LHCN-M2 (cell line): ENCODE data around the gene GSE1. TPM values are rescaled to one million over a fixed set of nuclear protein-coding genes. Genes with fewer than 3 reads are reported as not detected.

ENCODE experiments used
- DNase-seq: peaks from one replicate; pipeline ENCODE4 v3.0.0-alpha.2; 2012; ENCODE audit warnings: low read depth
- total RNA-seq: library from RNA; depleted of rRNA; stranded (reverse); fragments of >200 nt; gene quantifications from 2 replicates; pipeline ENCODE4 v1.2.3, GENCODE V29; 2014

The GSE1 gene
- total RNA-seq, 1 experiment from 2014 or later, result 10.9 TPM

DNA sequence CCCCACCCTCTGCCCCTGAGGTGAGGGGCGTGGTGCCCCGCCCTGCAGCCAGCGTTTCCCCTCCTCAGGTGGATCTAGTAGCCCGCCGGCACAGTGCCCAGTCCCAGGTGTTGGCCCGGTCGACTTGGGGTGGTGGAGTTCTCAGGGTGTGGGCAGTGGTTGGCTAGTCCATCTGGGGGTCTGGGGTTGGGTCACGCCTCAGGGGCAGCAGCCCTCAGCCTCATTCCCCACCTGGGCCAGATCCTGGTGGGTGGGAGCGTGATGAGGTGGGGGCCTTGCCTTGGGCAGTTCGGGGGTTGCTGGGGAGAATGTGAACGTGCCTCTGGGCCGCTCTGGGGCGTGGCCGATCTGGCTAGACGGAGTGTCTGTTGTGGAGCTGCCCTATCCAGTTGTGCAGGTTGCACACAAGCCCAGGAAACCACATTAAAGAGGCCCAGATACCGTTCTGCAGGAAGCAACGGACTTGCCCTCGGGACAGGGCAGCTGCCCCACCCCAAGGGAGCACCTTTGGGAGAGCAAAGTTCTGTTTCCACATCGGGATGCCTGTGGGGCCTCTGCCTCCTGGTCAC lies 32.0 kb downstream of the GSE1 start:
- DNase-seq, result no peak

DNA sequence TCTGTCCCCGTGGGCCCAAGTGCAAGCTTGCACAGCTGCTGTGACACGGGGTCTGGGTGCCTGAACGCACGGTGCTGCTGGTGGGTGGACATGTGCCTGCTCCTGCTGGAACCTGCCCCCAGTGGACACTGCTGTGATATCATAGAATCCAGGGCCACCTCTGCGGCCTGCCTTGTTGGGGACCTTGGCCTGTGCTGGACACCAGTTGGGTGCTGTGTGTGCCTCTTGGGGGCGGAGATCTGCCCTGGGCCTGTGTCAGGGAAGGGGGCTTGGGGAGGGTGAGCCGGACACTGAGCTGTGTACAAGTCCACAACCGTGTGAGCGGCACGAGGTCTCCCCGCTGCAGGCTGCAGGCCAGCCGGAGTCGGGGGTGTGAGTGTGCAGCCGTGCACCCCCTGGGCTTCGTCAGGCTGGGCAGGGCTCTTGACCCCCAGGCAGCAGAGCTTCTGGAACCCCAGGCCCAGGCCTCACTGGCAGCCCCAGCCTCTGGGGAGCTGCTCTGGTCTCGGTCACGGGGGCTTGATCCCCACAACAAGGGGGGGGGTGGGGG lies 33.3 kb downstream of the GSE1 start:
- no peak for DNase-seq

DNA sequence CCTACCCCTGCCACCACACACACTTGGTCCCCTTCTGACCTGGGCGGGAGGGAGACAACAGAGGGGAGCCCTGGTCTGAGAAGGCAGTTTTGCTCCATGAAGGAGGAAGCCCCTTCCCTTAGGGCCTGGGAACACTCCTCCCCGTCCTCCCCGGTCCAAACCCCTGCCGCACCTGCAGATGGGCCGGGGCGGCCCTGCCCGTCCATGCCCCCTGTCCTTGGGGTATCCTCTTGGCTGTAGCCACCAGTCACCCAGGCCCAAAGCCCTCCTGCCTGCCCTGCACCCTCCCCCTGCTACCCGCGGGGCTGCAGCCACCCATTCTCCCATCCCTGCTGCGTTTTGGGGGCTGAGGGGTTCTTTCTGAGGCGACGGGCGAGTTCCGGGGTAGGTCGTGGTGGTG lies 33.9 kb downstream of the GSE1 start:
- no peak for DNase-seq

DNA sequence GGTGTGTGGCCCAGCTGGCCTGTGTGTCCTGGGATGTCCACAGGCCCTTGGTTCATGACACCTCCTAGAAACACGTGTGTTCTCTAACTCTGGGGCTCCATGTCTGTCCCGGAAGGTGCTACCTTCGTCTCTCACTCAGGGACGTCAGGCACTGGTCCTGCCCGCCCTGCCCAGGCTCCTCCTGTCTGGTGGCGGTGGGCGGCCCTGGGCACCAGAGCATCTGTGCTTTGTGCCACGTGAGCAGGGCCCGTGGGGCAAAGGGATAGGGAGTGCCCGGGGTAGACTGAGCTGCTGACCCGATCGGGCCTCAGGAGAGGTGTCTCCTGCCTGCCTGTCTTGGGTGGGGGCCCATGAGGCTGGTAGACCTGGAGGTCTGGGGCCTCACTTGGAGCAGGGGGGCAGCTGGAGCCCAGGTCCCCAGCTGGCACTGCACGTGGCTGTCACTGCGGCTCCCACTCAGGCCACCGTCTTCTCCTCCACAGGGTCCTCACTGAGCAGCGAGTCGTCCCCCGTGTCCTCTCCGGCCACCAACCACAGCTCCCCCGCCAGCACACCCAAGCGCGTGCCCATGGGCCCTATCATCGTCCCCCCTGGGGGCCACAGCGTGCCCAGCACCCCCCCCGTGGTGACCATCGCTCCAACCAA lies 35.1 kb downstream of the GSE1 start:
- DNase-seq, result no peak

DNA sequence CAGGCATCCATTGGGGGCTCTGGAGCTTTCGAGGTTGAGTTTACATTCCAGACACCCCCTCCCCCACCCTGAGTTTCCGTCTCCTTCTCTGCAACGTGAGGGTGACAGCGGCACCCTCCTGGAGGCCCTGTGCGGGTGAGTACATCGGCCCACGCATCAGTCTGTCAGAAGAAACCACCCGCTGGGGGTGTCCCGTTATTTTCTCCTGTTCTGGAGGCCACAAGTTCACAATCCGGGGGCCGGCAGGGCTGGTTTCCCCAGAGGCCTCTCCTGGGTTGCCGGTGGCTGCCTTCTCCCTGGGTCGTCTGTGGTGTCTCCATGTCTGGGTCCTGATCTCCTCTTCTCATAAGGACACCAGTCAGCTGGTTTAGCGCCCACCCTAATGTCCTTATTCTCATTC lies 35.7 kb downstream of the GSE1 start:
- DNase-seq, result no peak

DNA sequence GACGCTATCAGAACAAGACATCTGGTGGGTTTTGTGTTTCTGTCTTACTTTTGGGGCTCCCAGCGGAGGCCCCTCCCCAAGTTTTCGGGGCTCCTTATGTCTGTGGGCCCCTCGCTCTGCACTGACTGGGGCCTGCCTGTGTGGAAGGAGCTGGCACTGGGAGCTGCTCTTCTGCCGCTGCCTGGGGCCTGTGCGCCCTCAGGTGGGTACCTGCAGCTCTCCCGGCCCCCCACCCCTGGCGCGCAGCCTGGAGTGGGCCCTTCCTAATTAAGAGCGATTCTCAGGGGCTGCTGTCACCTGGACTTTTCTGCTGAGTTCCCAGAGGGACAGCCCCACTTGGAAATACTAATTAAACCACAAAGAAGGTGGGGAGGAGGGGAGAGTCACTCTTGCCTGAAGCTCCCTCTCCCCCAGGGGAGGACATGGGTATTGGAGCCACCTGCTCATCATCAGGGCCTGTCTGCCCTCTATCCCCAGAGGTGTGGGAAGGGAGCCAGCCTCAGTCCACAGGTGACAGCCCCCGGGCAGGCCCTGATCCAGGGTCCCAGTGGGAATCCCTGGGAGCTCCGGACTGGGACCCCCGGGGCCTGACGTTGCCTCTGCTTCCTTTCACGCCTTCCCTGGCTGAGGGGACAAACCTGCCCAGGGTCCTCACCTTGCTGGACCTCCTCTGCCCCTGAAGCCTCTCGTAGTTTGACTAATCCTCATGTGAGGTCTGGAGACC lies 36.5 kb downstream of the GSE1 start:
- DNase-seq, result no peak

GRCh38 chr16:85650135-85650843 lies 37.2 kb downstream of the GSE1 start:
- DNase-seq, result no peak

GRCh38 chr16:85650844-85651628 lies 37.9 kb downstream of the GSE1 start:
- no peak for DNase-seq

GRCh38 chr16:85651629-85652430 lies 38.7 kb downstream of the GSE1 start:
- DNase-seq, result no peak

GRCh38 chr16:85652431-85653221 lies 39.5 kb downstream of the GSE1 start:
- no peak for DNase-seq

- no peak for DNase-seq
These were observed 40.3 kb downstream of the GSE1 start for GRCh38 chr16:85653290-85653891.

DNA sequence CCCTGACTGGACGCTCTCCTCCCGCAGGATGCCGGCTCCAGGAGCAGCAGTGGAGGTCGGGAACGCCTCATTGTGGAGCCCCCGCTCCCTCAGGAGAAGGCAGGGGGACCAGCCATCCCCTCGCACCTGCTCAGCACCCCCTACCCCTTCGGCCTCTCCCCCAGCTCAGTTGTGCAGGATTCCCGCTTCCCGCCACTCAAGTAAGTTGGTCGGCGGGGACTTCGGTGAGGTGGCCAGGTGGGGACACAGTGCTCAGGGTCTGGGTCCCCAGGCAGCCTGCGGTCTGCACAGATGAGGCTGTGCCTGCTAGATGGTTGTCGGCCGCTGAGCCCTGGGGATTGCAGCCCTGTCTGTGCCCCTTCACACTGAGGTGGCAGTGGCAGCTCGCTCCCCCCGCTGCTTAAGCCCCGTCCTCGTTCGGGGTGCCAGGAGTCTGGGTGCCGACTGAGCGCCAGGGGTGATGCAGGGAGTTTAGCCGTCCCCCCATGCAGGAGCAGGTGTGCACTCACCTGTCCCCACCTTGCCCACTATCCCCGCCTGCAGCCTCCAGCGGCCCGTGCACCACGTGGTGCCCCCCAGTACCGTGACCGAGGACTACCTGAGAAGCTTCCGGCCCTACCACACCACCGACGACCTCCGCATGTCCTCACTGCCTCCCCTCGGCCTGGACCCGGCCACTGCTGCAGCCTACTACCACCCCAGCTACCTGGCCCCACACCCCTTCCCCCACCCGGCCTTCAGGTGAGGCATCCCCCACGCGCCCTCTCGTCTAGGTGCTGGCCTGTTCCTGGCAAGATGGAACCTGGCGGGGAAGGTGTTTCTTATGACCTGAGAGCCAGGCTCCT lies 41.4 kb downstream of the GSE1 start:
- DNase-seq, result no peak

DNA sequence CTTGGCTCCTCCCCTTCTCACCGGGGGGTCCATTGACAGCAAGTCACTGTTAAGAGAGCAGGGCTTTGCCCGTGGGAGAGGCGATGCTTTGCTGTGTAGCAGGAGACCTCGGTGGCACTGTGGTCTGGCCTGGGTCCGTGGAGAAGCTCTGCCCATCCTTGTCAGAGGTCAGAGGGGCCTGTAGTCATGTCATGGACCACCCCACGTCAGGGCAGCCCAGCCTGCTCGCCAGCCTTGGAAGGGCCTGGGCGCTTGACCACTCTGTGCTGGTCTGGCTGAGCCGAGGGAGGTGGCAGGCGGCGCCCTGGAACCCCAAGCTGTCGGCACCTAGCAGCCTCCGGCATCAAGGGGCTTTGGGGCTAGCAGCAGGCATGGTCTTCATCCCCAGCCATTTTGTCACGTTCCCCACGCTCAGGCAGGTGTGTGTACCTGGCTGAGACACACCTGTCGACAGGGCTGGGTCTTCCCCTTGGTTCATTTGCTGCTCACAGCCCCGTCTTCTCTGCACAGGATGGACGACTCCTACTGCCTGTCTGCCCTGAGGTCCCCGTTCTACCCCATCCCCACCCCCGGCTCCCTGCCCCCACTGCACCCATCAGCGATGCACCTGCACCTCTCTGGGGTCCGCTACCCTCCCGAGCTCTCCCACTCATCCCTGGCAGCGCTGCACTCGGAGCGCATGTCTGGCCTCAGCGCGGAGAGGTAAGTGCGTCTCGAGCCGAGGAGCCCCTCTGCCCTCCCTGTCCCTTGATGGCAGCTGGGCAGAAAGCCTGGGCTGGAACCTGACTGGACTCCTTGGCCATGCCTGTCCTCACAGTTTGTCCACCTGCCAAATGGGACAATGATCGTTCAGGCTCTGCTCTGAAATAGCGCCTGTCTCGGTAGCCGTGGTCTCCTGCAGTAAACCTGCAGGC lies 42.4 kb downstream of the GSE1 start:
- DNase-seq, result no peak

DNA sequence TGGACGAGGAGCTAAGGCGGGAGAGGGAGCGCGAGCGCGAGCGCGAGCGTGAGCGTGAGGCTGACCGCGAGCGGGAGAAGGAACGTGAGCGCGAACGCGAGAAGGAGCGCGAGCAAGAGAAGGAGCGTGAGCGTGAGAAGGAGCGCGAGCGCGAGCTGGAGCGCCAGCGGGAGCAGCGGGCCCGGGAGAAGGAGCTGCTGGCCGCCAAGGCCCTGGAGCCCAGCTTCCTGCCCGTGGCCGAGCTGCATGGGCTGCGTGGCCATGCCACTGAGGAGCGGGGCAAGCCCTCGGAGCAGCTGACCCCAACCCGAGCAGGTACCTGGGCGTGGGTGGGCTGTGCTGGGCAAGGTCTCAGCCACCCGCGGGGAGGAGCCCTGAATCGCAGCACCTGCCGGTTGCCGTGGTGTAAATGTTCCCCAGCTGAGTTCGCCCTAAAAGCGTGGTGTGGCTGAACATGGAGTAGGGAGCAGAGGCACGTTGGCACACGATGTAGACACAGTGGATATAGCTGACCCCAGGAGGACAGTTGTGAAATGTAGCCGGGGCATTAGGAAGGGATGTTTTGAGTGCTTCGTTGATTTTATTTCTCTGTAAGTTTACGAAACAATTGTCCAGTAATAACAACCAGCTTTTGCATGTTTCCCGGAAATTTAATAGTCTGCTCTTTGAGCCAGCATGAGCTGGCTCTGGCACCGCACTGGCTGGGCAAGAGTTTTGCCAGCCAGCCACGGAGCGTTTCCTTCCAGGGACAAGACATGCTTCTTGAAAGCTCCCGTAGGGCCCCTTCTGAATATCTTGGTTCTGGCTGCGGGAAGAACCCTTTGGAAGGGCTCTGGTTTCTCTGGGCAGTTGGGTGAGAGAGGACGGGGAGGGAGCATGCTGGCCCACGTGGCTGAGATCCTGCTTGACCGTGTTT lies 43.5 kb downstream of the GSE1 start:
- no peak for DNase-seq

DNA sequence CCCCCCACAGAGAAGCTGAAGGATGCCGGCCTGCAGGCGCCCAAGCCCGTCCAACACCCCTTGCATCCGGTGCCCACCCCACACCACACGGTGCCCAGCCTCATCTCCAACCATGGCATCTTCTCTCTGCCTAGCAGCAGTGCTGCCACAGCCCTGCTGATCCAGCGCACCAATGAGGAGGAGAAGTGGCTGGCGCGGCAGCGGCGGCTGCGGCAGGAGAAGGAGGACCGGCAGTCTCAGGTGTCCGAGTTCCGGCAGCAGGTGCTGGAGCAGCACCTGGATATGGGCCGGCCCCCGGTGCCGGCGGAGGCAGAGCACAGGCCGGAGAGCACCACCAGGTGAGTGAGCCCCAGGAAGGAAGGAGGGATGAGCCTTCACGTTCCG lies 44.1 kb downstream of the GSE1 start:
- no peak for DNase-seq

- DNase-seq, result no peak
These were observed 44.9 kb downstream of the GSE1 start for GRCh38 chr16:85657996-85658395.
